C4-2B (cell line): ENCODE measurements around the gene ADM5.

ENCODE experiments used
- H3K27ac ChIP-seq: fragments of 450-650 bp; 2 replicates; pipeline ENCODE4 v1.5.1; 2017
- CTCF ChIP-seq: fragments of 450-650 bp; conservative IDR thresholded peaks from 2 replicates; pipeline ENCODE4 v1.5.1; 2017; ENCODE audit warnings: mild to moderate bottlenecking
- ZFX ChIP-seq: fragments of 450-650 bp; IDR thresholded peaks from 2 replicates; pipeline ENCODE4 v1.6.1; 2017

ADM5 gene

GRCh38 chr19:49660338-49660961, 28.9 kb upstream of the ADM5 start:
- no peak overlapping the region for H3K27ac ChIP-seq
- no peak for TF ChIP-seq ZFX
- TF ChIP-seq CTCF: no peak

DNA sequence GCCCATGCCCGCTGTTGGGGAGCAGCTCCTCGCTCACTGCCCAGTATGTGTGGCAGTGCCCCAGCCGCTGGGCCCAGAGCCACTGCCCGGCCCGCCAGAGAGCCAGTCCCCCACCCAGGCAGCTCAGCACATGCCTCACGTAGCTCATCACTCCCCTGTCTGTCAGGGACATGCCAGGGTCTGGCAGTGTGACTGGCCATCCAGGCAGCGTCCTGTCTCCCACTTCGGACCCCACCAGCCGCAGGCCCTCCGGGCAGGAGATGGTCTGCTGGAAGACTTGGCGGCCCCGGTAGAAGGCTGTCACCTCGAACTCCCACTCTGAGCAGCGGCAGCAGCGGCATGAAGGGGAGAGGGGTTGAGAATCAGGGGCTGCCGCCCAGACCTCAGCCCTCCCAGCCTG, 27.4 kb upstream of the ADM5 start:
- no peak overlapping the region for H3K27ac ChIP-seq
- TF ChIP-seq CTCF: no peak
- no peak for TF ChIP-seq ZFX

DNA sequence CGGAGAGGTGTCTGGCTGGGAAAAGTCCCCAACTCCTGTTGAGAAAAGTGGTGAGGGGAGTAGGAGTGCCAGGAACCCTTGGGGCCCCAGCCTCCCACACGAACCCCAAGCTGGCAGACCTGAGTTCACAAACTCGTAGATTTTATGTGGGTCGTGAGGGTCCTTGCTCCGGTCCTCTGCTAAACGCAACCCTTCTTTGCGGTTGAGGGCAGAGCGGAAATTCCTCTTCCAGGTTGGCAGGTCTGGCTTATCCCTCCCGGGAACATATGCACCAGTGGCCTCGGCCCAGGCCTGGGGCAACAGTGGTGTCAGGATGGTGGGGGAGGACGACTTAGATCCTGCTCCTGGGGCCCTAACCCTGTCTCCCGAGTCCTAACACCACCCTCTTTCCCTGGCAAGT, 26.2 kb upstream of the ADM5 start:
- H3K27ac ChIP-seq: peak overlapping the region; percentile 91; the same call in 1 of the 2 replicates
- TF ChIP-seq CTCF (no peak), ZFX (no peak)

DNA sequence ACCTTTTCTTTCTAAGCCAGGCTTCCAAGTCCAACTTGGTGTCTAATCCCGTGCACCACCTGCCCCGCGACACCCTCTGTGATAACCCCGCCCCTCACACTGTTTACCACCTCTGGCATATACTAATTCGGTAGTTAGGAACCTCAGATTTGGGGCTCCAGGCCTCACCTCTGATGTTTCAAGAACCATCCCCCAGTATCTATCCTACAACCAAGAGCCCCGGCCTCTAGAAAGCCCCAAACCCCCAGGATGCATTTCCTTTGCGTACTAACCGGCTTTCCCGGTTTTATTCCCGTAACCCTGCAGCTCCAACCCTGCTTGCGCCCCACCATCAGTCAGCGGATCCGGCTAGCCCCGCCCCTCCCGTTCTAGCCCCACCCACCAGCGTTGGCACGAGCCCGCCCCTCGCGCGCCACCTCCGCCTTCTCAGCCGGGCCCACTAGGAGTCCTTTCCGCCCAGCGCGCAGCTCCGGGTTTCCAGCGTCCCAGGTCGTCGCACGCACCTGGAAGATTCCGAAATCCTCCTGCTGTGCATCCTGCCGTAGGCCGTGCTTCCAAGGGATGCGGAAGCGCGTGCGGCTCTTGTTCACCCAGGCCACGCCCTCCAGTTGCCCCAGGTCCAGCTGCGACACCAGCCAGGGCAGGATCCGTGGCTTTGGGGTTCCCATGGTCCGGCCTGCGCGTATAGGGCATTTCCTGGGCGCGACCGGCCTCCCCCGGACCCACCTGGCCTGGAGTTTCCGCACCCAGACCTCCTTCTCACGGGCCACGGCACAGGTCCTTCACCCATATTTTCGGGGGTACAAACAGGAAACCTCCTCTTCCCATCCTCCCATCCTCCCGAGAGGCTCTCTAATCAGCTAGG, 25.0 kb upstream of the ADM5 start:
- TF ChIP-seq CTCF (no peak), ZFX (no peak)
- H3K27ac ChIP-seq: peak overlapping the region; percentile 91

GRCh38 chr19:49665036-49665350, 24.4 kb upstream of the ADM5 start:
- no peak for TF ChIP-seq CTCF
- TF ChIP-seq ZFX: no peak
- peak overlapping the region; percentile 91 for H3K27ac ChIP-seq

DNA sequence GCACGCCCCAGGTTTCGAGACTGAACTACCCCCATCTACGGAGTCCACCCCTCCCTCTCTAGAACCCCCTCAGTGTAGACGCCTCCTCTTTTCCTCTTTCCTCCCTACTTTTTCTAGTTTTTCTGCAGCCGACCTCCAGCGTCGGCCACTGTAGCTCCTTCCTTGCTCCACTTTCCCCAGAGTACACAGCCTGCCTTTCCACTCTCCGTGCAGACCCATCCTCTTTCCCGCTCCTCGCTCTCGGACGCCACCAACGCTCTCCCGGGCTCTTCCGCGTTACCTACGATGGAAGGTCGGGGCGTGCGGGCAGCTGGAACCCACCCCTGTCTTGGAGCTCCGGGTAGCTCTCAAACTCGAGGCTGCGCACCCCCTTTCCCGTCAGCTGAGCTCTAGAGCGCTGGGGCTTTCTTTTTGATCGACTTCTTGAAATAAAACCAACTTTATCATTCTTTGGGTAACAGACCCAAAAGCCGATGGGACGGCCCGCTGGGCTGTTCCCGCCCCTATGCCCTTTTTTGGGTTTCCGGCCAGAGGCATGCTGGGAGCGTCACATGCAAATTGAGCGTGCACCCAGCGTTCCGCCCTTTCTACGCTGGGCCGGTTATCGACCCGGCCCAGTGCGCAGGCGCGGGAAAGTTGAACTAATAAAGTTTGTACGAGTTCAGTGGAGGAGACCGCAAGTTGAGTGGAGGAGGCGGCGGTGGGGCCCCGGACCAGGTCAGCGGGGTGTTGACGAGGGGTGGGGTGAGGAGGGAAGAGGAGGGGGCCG, 23.9 kb upstream of the ADM5 start, which contains the start of the genes BCL2L12 and IRF3:
Gene BCL2L12 (plus strand): TSS at position 583 of the 769 bp plus-strand sequence. CDS start 760 bp downstream, outside the sequence.
Gene IRF3 (minus strand): TSS at position 507 of the 769 bp plus-strand sequence. CDS start 1,019 bp downstream, outside the sequence.
- TF ChIP-seq ZFX (no peak), CTCF (no peak)
- peak within 1 kb of the TSS; percentile 91 for H3K27ac ChIP-seq

DNA sequence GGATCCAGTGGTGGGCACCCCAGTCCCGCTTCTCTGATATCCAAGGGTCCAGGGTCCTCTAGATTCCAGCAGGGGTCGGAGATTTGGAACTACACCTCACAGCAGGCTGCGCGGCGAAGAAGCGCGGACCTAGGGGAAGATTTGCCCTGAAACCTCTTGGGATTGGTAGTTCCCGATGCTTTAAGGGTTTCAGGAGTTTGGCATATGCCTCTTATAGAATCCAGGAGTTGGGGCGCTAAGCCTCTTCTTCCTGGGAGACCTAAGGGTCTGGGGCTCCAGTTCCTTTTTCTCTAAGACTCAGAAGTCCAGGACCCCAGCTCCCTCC, 23.3 kb upstream of the ADM5 start:
- H3K27ac ChIP-seq: peak overlapping the region; percentile 91
- no peak for TF ChIP-seq ZFX
- TF ChIP-seq CTCF: no peak
